LoVo (cell line): ENCODE results near the gene MYH13.
A peak's percentile ranks its signal among the peaks of the same experiment; 100 is the strongest.
"Not testable (repeated sequence)": the region's sequence is repeated elsewhere in the genome, so short reads cannot be mapped to it uniquely, and the experiment has no call there.

ENCODE experiments used
- DNase-seq: peaks from one replicate; pipeline ENCODE4 v3.0.0-alpha.2; 2016; ENCODE audit warnings: low spot score

MYH13 gene

DNA sequence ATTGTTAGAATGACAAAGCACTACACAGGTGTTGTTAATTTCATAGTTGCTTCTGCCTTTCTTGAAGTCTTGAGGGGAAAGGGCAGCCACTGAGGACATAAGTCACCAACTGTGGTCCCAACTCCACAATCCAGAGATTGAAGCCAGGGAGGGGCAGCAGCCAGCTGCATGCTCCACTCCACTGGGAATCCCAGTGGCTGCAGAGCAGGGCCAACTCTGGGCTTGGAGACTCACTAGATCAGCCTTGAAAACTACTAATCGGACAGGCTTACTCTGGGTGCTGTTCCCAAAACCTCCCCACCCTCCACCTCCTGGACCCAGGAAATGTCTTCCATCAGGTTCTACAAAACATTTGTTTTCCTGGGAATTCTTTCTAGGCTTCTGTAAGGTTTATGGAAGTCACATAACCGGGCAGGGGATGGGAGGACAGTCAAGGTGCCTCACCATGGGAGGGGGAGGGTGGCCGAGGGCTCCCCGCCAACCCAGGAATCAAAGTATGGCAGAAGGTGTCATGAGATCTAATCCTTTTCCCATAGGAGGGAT, 68.0 kb downstream of the MYH13 start:
- no peak for DNase-seq

DNA sequence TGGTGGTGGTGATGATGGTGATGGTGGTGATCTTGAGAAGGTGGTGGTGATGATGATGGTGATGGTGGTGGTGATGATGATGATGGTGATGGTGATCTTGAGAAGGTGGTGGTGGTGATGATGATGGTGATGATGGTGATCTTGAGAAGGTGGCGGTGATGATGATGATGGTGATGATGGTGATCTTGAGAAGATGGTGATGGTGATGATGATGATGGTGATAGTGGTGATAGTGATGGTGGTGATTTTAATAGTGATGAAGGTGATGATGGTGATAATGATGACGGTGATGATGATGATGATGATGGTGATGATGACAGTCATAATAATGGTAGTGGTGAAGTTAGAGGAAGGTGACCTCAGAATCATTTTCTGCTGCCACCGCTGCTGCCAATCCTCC, 75.1 kb downstream of the MYH13 start:
- no peak for DNase-seq

DNA sequence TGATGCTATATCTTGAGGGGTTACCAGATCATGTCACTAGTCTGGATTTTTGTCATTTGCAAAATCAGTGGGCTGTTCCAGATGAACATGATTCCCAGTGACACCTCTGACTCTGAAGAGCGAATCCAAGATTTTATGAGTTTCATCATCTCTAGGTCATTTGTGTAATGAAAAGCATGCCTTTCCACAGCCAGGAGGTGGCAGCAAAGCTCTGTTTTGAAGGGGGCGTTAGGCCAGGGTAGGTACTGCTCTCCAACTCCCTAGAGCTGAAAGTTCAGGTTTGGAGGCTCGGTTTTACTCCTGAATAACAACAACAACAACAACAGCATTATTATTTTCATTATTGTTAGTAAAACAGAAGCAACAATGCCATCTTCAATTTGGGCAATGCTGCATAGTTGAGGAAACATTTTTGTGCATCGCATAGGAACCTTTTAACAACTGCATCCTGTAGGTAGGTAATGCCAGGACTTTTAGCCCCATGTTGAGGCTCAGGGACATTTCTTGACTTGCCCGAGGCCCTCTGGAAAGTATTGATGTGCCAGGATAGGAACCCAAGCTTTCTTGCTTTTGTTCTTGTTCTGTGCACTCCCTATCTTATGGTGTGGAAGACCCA, 77.0 kb downstream of the MYH13 start:
- DNase-seq = peak; percentile 59

DNA sequence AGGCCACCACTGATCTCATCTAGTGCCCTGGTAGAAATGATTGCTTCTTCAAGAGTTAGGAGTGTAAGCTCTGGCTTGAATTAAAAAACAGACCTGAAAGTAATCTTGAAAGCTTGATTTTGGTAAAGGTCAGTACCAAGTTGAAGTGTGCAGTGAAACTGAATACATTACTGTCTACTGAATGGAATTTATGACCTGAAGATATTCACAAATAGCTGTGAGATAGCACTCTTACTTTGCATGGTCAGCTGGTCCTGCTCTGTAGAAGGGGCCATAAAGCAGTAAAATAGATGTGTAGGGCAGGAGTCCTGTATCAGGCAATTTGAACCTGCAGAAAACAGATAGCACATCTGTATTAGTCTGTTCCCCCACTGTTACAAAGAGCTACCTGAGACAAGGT, 78.6 kb downstream of the MYH13 start:
- no peak for DNase-seq

DNA sequence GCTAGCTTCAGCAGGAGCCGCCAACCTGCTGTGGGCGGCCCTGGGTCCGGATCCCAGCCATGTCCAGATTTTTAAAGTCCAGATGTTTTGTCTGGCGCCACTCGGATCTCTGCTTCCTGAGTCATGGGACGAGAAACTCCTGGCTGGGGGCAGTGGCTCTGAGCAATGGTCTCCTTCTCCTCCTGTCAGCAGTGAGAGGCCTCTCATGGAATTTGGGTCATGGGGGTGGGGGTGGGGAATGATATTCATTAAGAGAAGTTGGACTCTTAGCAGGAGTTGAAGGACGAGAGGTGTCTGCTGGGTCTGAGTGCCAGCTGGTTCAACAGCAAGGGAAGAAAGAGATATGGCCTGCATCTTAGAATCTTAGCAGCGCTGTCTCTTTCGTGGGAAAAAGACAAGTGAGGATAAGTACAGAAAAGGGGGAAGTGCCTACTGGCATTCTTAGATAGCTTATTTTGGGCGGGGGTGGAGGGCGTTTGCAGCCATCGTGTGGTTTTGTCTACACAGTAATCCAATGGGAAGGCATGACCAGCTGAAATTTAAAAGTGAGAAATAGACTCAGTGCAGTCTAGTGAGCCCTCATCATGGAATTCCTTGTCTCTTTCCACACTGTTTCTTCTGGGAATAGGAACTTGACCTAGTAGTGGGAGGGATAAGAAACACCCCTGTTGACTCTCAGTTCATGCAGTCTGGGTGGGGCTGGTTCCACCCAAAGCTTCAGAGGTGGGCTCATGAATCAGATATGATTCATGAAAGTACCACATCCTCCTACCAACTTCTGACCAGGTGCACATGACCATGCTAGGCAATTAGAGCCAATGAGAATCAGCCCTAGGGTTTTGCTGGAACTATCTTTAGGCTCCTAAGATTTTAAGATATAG, 80.5 kb downstream of the MYH13 start:
- peak; percentile 82 for DNase-seq

DNA sequence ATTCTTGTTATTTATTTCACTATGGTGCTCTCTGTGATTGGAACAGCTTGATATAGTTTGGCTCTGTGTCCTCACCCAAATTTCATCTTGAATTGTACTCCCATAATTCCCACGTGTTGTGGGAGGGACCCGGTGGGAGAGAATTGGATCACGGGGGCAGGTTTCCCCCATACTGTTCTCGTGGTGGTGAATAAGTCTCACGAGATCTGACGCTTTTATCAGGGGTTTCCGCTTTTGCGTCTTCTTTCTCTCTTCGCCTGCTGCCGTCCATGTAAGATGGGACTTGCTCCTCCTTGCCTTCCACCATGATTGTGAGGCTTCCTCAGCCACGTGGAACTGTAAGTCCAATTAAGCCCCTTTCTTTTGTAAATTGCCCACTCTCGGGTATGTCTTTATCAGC, 81.2 kb downstream of the MYH13 start:
- not testable (repeated sequence) for DNase-seq

DNA sequence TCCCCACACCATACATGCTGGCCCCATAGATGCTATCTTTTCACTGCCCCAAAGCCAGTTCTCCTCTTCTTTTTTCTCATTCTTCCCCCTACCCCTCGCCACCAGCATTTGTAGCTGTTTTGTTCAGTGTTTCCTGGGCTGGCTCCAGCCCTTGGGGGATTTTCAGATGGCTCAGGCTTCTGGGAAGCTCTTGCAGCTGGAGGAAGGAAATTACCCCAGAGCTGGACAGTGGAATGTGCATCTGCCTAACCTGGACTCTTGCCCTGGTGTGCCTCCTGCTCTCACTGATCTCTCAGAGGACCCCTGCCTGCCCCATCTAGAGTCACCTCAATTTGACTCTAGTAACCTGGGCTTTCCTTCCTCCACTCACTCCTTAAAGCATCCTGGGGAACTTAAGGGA, 82.8 kb downstream of the MYH13 start:
- no peak for DNase-seq

DNA sequence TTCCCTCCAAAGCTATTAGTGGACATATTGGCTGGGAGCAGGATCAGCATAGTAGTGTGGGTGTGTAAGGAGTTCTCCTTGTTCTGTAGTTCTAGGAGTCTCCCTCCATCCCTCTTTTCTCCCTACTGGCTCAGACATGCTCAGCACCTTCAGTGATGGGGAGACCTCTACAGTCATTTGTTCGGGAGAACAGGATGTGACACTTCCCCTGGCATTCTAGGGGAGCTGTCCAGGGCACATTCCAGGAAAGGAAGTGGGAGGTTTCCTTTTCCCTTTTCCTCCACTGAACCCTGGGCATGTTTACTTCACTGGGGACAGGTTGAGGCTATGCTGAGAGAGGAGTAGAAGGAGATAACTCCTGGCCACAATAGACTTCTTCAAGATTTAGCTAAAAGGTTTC, 86.5 kb downstream of the MYH13 start:
- DNase-seq = no peak

DNA sequence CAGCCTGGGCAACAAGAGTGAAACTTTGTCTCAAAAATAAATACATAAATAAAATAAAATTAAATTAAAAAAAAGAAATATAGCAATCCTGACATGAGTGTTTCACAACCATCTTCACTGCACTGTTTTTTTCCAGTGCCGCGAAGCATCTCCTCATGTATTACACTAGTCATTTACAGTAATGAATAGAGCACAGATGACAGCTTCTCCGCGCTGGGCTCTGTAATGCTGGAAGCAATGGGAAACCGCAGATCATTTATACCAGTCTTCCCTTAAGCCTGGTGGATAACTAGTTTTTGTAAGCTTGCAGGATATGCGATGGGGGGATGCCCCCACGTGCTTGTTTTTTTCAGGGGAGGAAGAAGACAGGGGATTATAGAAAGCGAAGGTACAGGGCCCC, 86.9 kb downstream of the MYH13 start:
- no peak for DNase-seq

DNA sequence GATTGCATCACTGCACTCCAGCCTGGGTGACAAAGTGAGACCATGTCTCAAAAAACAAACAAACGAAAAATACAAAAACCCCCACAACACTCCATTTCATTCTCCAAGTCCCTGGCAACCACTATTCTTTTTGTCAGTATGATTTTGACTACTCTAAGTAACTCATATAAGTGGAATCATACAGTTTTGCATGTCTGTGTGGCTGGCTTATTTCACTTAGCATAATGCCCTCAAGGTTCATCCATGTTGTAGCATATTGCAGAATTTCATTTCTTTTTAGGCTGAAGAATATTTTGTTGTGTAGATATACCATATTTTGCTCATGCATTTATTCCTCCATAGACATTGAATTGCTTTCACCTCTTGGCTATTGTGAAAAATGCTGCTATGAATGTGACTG, 92.7 kb downstream of the MYH13 start:
- no peak for DNase-seq

DNA sequence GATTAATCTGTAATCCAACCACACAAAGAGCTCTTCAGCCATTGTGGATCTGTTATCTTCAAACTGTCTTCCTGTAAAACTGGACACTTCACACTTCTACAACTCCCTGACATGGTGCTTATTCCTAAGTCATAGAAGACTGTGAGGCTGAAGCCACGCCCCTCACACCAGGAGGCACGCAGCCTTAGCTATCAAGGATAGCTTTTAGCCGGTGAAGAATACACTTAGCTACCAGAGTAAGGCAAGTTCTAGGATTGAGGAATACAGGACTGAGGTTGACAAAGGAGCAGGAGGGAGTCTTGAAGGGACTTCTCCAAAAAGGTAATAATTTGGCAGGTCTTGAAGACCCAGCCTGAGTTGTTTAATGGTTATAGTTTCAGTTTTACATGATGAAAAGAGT, 94.6 kb downstream of the MYH13 start:
- DNase-seq = peak; percentile 25

DNA sequence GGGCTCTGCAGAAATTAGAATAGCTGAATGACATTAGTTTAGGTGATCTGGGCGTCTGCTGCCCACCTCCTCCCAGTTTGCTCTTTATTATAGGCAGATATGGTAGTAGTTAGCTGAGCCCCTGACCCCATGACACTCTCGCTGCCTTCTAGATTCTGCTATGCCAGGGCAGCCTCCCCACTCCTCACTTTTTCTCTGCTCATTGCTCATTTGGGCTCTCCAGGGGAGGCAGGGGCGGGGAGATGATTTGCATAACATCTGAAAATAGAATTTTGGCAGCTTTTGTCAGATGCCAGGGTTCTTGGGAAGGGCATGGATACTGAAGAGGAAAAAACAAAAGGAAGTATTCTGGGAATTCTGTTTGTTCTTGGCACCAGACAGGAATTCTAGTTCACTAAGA, 96.4 kb downstream of the MYH13 start:
- DNase-seq = no peak

DNA sequence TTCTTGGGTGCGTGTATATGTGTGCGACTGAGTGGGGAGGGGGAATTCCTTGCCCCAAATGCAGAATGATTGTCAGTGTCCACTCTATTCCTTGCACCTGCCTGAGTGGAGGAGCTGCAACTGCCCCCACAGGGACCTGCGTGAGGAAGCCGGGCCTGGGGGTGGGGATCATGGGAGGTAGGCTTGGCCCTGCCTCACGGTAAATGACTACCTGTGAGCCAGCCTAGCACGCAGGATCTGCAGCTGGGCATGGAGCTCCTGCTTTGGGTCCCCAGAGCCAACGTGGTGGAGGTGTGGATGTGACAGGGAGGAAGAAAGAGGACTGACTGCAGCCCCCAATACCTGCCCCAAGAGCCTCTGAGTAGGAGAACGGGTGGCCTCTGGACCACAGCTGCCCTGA, 97.4 kb downstream of the MYH13 start:
- no peak for DNase-seq

DNA sequence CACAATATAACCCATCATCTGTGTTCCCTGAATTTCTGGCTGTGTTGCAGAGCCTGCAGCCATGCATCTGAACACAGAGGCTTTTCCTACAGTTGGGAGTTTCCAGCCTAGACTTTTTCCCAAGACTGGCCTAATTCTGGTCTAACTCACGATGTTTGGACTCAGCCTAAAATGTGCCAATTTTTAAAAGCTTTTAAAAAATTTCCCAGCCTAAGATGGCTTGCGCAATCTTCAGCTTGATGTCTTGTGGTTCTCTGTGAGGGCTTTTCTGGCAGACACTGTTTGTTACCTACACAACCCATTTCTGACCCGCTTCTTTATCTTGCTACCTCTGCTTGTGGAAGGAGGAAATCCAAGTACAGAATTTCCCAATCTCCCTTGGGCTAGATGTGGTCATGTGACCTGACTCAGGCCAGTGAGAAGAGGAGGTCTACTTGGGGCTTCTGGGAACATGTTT, 101.7 kb downstream of the MYH13 start:
- no peak for DNase-seq

DNA sequence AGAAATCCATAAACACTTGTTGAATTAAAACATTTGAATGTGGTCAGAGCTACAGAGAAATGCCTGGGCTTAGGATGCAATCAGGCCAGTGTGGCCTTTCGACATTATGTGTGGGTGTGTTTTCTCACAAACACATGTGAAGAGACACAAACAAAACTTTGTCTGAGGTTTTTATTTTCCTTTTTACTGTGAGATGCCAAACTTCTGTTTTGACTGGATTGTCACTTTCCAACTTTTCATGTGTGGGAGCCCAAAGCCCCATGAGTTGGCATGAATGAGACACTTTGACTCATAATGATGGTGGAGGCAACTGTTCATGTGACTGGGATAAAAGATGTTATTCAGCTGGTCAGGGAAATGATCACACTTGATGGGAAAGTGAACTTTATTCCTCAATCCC, 102.5 kb downstream of the MYH13 start:
- no peak for DNase-seq

DNA sequence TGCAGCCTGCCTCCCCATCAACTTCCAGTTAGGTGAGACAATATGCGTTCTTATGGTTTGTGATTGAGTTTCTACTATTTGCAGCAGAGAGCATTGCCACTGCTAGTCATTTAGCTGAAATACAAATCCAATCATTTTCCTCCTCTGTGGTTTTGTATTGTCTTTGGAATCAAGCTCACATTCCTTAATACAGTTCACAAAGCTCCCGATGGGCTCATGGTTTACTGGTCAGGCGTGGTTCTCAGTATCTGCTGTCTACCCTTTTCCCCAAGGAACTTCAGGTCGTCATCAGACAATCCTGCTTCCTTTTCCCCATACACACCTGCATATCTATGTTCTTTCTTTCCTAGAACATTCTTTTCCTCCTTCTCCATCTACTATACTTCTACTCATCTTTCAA, 104.8 kb downstream of the MYH13 start:
- no peak for DNase-seq

DNA sequence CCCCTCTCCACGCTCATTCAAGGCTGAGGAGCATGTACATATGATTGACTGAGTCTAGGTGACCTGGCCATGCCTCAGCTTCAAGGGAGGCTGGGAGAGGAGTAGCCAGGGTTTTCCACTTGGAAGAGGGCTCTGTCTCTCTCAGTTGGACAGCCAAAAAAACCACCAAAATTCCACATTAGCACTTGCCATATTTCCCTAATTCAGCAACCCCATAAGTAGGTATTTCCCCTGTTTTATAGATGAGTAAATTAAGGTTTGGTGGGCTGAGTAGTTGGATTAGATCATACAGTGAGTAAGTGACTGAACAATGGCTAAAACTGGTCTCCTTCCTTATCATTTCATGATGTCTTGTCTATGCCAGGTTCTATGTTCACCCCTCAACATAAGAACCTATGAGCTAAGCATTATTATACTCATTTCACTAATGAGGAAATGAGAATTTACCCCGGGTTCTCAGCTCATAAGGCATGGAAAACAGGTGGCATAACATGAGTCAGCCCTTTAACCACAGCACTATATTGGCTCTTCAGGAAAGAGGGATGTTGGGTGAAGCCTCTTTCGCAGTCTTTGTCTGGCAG, 106.4 kb downstream of the MYH13 start:
- DNase-seq = no peak

DNA sequence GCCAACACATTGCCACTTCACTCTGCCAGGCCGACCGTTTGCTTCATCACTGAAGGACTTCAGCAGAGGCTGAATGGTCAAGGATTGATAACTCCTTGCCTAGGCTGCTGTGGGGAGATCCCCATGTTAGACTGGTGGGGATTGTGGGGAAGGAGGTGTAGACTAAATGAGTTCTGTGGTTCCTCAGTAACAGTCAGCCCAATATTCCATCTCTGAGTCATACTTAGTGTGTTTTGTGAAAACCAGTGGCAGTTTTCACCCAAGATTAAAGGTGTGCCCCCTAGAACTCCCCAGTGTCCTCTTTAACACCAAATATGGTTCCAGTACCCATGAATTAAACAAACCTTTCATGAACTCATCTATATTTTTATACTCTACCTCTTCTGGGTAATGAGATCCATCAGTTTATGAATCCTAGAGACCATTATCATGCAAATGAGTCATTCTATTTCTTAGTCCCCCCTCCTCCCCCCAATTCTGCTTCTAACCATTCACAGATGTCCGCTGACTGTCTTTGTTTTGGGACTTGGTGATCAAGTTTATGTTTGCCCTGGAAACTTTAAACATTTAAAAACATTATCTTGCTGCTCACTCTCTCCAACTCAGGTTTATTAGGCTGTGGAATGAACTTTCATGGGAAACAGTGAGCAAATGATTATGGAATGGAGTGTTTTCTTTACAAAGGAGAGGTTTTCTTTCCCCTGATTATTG, 107.6 kb downstream of the MYH13 start:
- DNase-seq = no peak

DNA sequence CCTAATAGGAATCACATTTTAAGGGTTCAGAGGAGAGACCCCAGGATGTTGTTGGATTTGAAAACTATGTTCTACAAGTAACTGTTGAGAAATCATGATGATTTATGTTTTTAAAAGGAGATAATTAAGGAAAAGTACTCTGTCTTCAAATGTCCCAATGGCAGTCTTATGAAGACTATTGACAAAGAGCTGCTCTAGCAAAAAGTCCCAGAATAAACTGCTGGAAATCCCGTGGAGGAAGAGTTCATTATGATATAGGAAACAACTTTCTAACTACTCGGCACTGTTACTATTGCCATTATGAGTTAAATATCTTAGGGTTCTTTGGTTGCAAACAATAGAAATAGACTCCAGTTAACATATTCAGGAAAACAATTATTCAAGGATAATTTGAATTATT, 108.8 kb downstream of the MYH13 start:
- no peak for DNase-seq

DNA sequence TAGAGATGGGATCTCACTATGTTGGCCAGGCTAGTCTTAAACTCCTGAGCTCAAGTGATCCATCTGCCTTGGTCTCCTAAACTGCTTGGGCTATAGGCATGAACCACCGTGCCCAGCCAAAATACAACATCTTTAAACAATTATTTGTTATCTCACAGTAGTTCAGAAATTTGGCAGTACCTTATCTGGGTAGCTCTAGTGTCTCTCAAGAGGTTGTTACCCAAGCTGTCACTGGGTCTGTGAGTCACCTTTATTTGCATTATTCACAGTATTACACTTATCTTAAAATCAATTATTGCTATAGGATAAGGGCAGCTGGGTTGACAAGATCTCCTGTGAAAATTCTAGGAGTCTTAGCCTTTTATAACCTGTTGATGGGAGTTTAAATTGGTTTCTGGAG, 110.4 kb downstream of the MYH13 start:
- DNase-seq = no peak

DNA sequence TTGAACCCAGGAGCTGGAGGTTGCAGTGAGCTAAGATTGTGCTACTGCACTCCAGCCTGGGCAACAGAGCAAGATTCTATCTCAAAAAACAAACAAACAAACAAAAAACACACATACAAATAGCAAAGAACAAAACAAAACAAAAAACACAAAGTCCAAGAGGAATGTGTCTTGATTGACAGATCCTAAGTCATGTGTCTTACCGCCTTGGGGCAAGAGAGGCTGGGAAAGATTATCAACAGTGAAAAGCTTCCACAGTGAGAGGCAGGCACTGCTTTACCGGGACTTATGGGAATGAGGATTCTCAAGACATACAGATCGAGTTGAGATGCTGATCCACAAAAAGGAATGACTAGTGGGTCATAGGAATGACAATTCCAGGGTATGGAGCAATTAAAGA, 111.7 kb downstream of the MYH13 start:
- DNase-seq = no peak

DNA sequence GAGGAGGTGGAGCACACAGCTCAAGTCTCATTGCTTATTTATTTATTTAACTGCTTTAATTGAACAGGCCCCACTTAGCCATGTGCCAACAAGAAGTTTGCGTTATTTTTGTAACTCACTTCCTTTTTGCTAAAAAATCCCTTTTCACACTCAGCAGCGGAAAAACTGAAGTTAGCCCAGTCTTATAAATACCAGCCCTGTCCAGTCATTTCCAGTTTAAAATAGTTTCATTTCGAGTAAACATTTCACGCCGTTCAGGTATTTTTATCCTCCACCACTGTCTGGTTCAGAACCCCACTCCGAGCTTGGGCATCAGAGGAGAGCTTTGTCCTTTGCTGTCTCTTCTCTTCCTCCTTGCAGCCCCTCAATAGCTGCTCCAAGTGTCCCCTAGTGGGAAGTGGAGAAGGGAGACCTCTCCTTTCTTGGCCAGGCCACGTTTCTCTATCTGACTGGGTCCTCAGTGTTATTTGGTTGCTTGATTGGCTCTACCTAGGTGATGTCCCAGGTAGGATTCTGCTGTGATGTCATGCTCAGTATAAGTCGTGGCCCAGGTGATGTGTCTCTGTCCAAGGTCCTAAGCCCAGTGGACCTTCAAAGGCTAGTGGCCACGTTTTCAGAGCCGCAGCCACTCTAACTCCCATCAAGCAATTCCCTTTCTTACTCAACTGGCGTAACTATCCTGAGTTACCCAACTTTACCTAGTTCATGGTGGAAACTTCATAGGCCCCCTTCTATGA, 121.4 kb downstream of the MYH13 start:
- no peak for DNase-seq
